ENCODE measurements around the gene ZFAND3.

ZFAND3 gene, protein sequence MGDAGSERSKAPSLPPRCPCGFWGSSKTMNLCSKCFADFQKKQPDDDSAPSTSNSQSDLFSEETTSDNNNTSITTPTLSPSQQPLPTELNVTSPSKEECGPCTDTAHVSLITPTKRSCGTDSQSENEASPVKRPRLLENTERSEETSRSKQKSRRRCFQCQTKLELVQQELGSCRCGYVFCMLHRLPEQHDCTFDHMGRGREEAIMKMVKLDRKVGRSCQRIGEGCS

DNA sequence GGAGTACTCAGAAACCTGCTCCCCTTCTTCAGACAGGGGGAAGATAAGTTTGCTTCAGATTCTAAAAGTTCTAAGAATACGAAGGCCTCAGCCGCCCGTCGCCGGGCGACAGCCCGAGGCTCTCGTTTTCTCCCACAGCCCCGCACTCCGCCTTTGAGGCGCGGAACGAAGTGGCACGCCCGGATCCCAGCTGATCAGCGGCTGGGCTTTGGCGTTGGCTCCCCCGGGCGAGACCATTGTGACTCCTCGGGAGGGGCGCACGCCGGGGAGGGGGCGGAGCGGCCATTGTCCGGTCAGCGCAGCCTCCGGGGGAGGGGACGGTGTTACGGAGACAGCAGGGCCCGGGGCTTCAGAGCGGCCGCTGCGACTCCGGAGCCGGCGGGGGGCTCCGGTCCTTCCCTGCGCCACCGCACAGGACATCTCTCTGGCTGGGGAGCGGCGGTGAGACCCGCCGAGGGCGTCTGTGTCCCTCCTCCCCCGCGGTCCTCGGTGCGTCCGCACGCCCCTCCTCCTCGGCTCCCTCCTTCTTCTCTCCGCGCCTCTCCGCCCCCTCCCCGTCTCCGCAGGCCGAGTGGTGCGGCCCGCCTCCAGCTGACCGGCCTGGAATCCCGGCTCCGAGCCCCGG, at the start of gene ZFAND3:
ZFAND3 (plus strand) TSS at position 551 of the 625 bp plus-strand sequence. CDS start 219 bp downstream, outside the sequence.
- no peak for TF ChIP-seq LEF1 (IDR thresholded peaks at IDR 0.05; ENCODE audit: borderline replicate concordance)
- no peak for TF ChIP-seq ZNF384 (IDR thresholded peaks at IDR 0.05)
- TF ChIP-seq ARNT (IDR thresholded peaks at IDR 0.05) = peak; percentile 72
- TF ChIP-seq BHLHE40 (IDR thresholded peaks at IDR 0.05; ENCODE audit: borderline replicate concordance) = peak; percentile 86
- TF ChIP-seq SP1 (IDR thresholded peaks at IDR 0.05) = no peak
- no peak for TF ChIP-seq FOXK2 (IDR thresholded peaks at IDR 0.05)
- peak; percentile 70; the same call in 1 of the 2 replicates for TF ChIP-seq FOXM1 (IDR thresholded peaks at IDR 0.05; ENCODE audit: borderline replicate concordance)
- no peak for TF ChIP-seq NFRKB (IDR thresholded peaks at IDR 0.05)
- ChIA-PET CTCF (interaction anchor here (1.0 to 1.6 kb wide), 2 partner anchors 28 kb away, joined by 3 to 5 read pairs; no protein-coding TSS in a partner anchor), POLR2A (interaction anchor here (0.7 to 4.1 kb wide), 20 partner anchors 8 to 321 kb away, joined by 3 to 19 read pairs (median 4); no protein-coding TSS in a partner anchor)
- peak; percentile 93 for DNase-seq (ENCODE audit: extremely low spot score)

DNA sequence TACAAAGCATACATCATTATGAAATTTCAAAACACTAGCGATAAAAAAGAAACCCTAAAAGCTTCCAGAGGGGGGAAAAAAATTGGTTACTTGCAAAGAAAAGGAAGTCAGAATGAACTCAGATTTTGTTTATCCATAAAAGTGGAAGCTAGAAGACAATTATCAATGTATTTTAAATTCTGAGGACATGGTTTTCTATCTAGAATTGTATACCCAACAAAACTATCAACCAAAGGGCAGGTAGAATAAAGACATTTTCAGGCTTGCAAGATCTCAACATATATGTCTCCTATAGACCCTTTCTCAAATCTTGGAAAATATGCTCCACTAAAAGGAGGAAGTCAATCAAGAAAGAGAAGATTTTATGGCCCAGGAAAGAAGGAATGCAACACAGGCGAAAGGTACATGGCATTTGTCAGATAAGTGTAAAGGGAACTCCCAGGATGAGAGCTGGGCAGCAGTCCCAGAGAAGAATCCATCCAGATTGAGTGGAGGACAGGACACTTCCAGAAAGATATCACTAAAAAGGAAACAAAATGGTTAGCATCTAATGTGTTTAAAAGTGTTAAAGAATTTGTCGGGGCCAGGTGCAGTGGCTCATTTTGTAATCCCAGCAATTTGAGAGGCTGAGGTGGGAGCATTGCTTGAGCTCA, 45.4 kb upstream of the ZFAND3 start:
- CTCF ChIA-PET = no interaction called here
- POLR2A ChIA-PET = no interaction called here
- TF ChIP-seq ARNT (IDR thresholded peaks at IDR 0.05) (no peak), FOXK2 (IDR thresholded peaks at IDR 0.05) (no peak), FOXA1 (IDR thresholded peaks at IDR 0.05) (no peak), SUZ12 (IDR thresholded peaks at IDR 0.05) (no peak)
- TF ChIP-seq, protein P1, sequence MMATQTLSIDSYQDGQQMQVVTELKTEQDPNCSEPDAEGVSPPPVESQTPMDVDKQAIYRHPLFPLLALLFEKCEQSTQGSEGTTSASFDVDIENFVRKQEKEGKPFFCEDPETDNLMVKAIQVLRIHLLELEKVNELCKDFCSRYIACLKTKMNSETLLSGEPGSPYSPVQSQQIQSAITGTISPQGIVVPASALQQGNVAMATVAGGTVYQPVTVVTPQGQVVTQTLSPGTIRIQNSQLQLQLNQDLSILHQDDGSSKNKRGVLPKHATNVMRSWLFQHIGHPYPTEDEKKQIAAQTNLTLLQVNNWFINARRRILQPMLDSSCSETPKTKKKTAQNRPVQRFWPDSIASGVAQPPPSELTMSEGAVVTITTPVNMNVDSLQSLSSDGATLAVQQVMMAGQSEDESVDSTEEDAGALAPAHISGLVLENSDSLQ (IDR thresholded peaks at IDR 0.05) = no peak
- DNase-seq (ENCODE audit: extremely low spot score) = no peak

DNA sequence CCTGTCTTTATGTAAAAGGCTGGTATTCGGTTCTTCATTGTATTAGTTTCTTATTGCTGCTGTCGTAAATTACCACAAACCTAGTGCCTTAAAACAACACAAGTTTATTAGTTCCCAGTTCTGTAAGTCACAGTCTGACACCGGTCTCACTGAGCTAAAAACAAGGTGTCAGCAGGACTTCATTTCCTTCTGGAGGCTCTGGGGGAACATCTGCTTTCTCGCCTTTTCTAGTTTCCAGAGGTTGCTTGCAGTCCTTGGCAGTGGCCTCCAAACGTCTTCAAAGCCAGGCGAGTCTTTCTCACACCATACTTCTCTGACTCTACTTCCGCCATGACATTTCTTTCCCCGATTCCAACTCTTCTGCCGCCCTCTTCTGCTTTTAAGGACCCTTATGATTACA, 43.0 kb upstream of the ZFAND3 start:
- no peak for DNase-seq (ENCODE audit: extremely low spot score)
- ChIA-PET POLR2A (no interaction called here), CTCF (no interaction called here)
- TF ChIP-seq SP1 (IDR thresholded peaks at IDR 0.05) (no peak), ARNT (IDR thresholded peaks at IDR 0.05) (no peak), FOXK2 (IDR thresholded peaks at IDR 0.05) (no peak), LEF1 (IDR thresholded peaks at IDR 0.05; ENCODE audit: borderline replicate concordance) (no peak), FOXM1 (IDR thresholded peaks at IDR 0.05; ENCODE audit: borderline replicate concordance) (no peak), HDGF (IDR thresholded peaks at IDR 0.05; ENCODE audit: borderline replicate concordance) (no peak), CTBP1 (IDR thresholded peaks at IDR 0.05; ENCODE audit: borderline replicate concordance) (no peak), ELF4 (IDR thresholded peaks at IDR 0.05) (no peak), L3MBTL2 (conservative IDR thresholded peaks at IDR 0.05) (no peak), TARDBP (IDR thresholded peaks at IDR 0.05) (no peak), ZNF384 (IDR thresholded peaks at IDR 0.05) (no peak), FOXA1 (IDR thresholded peaks at IDR 0.05) (no peak), SUZ12 (IDR thresholded peaks at IDR 0.05) (no peak), NFRKB (IDR thresholded peaks at IDR 0.05) (no peak), BHLHE40 (IDR thresholded peaks at IDR 0.05; ENCODE audit: borderline replicate concordance) (no peak)
- TF ChIP-seq, protein P1 (IDR thresholded peaks at IDR 0.05) = no peak

DNA sequence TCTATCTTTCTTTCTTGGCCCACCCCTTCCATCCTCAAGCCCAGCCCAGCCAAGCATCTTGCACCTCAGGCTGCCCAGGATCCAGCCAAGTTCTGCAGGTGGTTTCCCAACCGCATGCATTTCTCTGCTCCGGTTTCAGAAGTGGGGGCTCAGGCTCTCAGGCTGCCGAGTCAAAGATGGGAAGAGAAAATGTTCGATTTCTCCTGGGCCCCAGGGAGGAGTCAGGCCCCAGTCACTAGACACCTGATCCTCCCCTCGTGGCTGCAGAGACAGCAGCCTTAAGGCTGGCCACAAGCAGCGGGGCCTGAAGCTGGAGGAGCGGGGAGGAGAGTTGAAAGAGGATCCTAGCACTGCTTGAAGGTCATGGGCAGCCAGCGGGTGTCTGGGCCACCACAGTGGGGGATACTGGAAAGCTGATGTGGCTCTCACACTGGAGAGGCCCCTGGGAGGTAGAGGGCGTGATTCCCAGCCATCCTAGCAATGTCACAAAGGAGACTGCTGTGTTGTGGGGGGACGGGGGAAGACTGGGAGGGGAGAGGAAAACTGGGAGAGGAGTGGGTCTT, 42.2 kb upstream of the ZFAND3 start:
- CTCF ChIA-PET = no interaction called here
- TF ChIP-seq LEF1 (IDR thresholded peaks at IDR 0.05; ENCODE audit: borderline replicate concordance) = no peak
- no peak for TF ChIP-seq CTBP1 (IDR thresholded peaks at IDR 0.05; ENCODE audit: borderline replicate concordance)
- no peak for TF ChIP-seq NFRKB (IDR thresholded peaks at IDR 0.05)
- no peak for TF ChIP-seq FOXA1 (IDR thresholded peaks at IDR 0.05)
- no peak for TF ChIP-seq ARNT (IDR thresholded peaks at IDR 0.05)
- TF ChIP-seq FOXK2 (IDR thresholded peaks at IDR 0.05) = no peak
- no peak for TF ChIP-seq ELF4 (IDR thresholded peaks at IDR 0.05)
- TF ChIP-seq SUZ12 (IDR thresholded peaks at IDR 0.05) = no peak
- no peak for TF ChIP-seq HDGF (IDR thresholded peaks at IDR 0.05; ENCODE audit: borderline replicate concordance)
- TF ChIP-seq TARDBP (IDR thresholded peaks at IDR 0.05) = no peak
- TF ChIP-seq BHLHE40 (IDR thresholded peaks at IDR 0.05; ENCODE audit: borderline replicate concordance) = no peak
- TF ChIP-seq, protein P1 (IDR thresholded peaks at IDR 0.05) = no peak
- TF ChIP-seq FOXM1 (IDR thresholded peaks at IDR 0.05; ENCODE audit: borderline replicate concordance) = no peak
- TF ChIP-seq L3MBTL2 (conservative IDR thresholded peaks at IDR 0.05) = no peak; the same call in 1 of the 2 replicates
- TF ChIP-seq SP1 (IDR thresholded peaks at IDR 0.05) = no peak
- no peak for TF ChIP-seq ZNF384 (IDR thresholded peaks at IDR 0.05)
- POLR2A ChIA-PET = no interaction called here
- peak; percentile 46 for DNase-seq (ENCODE audit: extremely low spot score)

DNA sequence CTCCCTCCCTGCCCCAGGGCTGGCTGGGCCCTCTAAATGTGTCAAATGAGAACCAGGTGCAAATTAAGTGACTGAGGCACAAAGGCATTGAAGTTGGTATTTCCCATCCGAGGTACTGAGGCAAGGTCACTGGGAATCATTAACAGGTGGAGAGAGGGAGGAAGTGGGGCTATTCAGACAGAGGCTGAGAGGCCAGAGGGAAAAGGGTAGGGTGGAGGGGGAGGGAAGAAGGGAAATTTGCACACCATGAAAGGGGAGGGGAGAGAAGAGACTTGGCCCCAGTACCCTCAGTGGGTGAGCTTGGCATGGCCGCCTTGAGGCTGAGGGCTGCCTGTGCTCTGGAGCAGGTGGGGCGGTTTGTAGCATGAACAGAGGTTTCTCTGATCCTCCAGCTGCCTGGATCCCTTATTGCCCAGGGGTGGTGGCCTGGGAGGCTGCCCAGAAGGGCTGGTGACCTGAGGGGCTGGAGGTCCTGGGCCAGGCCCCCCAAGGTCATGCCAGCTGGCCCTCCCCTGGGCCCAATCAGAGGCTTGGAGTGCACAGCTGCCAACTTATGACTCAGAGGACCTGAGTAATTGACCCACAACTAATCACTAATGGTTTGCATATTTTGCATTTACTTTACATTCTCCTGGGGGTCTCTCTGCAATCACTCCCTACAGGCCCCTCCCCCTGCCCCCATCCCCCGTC, 40.3 kb upstream of the ZFAND3 start:
- ChIA-PET POLR2A (no interaction called here), CTCF (no interaction called here)
- no peak for TF ChIP-seq HDGF (IDR thresholded peaks at IDR 0.05; ENCODE audit: borderline replicate concordance)
- TF ChIP-seq SUZ12 (IDR thresholded peaks at IDR 0.05) = no peak
- TF ChIP-seq BHLHE40 (IDR thresholded peaks at IDR 0.05; ENCODE audit: borderline replicate concordance) = no peak
- TF ChIP-seq LEF1 (IDR thresholded peaks at IDR 0.05; ENCODE audit: borderline replicate concordance) = no peak
- no peak for TF ChIP-seq ELF4 (IDR thresholded peaks at IDR 0.05)
- TF ChIP-seq NFRKB (IDR thresholded peaks at IDR 0.05) = no peak
- TF ChIP-seq, protein P1 (IDR thresholded peaks at IDR 0.05) = no peak
- TF ChIP-seq ARNT (IDR thresholded peaks at IDR 0.05) = no peak
- no peak for TF ChIP-seq CTBP1 (IDR thresholded peaks at IDR 0.05; ENCODE audit: borderline replicate concordance)
- no peak for TF ChIP-seq FOXM1 (IDR thresholded peaks at IDR 0.05; ENCODE audit: borderline replicate concordance)
- TF ChIP-seq TARDBP (IDR thresholded peaks at IDR 0.05) = no peak
- TF ChIP-seq SP1 (IDR thresholded peaks at IDR 0.05) = no peak
- TF ChIP-seq FOXA1 (IDR thresholded peaks at IDR 0.05) = no peak
- TF ChIP-seq FOXK2 (IDR thresholded peaks at IDR 0.05) = no peak
- DNase-seq (ENCODE audit: extremely low spot score) = no peak
